ENCODE measurements around the gene CTDP1. TPM values are rescaled to one million over a fixed set of nuclear protein-coding genes. Genes with fewer than 3 reads are reported as not detected.

CTDP1 gene
- total RNA-seq, 1 experiment from 2014 or later, result 24.9 TPM

GRCh38 chr18:79702906-79703305, 23.3 kb downstream of the CTDP1 start:
- Histone ChIP-seq H2AFZ (ENCODE audit: low read depth, low read length, poor library complexity, severe bottlenecking) (no peak overlapping the region), H3K4me1 (ENCODE audit: control insufficient read depth in 1 of 2, insufficient read depth in 2 of 2, low read length in 2 of 2) (no peaks in the 10 kb centered on the region), H3K4me3 (replicated peaks in 1 of 2; ENCODE audit: low read depth in 1 of 2, low read length in 2 of 2) (no peak overlapping the region), H3K27ac (ENCODE audit: low read depth, low read length) (no peak overlapping the region), H3K4me2 (ENCODE audit: low read length) (no peak overlapping the region), H3K9ac (ENCODE audit: low read length) (no peak overlapping the region), H3K27me3 (ENCODE audit: insufficient read depth, low read length) (no peaks in the 10 kb centered on the region), H3K36me3 (ENCODE audit: control insufficient read depth in 1 of 2, insufficient read depth in 2 of 2, low read length in 2 of 2) (peaks cover 17 to 31% of the 10 kb centered on the region in 2 experiments; a peak in 3 of 4 replicates), H3K9me3 (ENCODE audit: control insufficient read depth in 1 of 2, insufficient read depth in 1 of 2, low read depth in 1 of 2, low read length in 2 of 2) (no peaks in the 10 kb centered on the region), H3K9me2 (ENCODE audit: insufficient read depth) (no peaks in the 10 kb centered on the region), H3K79me2 (ENCODE audit: insufficient read depth, low read length) (peaks cover 21% of the 10 kb centered on the region), H4K20me1 (ENCODE audit: insufficient read depth) (no peaks in the 10 kb centered on the region)
- DNase-seq (ENCODE audit: low read depth, low spot score) (no peak), ATAC-seq (no peak)
- intact Hi-C loops (cut with micrococcal nuclease), result no loop called here
- BruUV-seq (replicated peaks), result no TSS peak
- TF ChIP-seq CBX3 (IDR thresholded peaks at IDR 0.05; ENCODE audit: low read depth), result no peak
- no peak for TF ChIP-seq POLR2AphosphoS5 (IDR thresholded peaks at IDR 0.05; ENCODE audit: low read depth, low read length)
- no peak for TF ChIP-seq SIN3A (IDR thresholded peaks at IDR 0.05; ENCODE audit: low read depth)
- CTCF ChIA-PET, result no interaction called here
- POLR2A ChIA-PET, result no interaction called here
- RAD21 ChIA-PET (ENCODE audit: low non-redundant PET in 1 of 2, low total read pairs in 2 of 2, uncharacterized antibody in 2 of 2, unreplicated experiment in 2 of 2), result no interaction called here

GRCh38 chr18:79704631-79705030, 25.0 kb downstream of the CTDP1 start:
- TF ChIP-seq ZNF274 (IDR thresholded peaks at IDR 0.05; ENCODE audit: low read depth, low read length) (no peak), POLR2A (IDR thresholded peaks at IDR 0.05; ENCODE audit: borderline replicate concordance, extremely low read depth, insufficient read depth, insufficient read length) (no peak)
- Histone ChIP-seq H3K27me3 (ENCODE audit: insufficient read depth, low read length) (no peaks in the 10 kb centered on the region), H3K79me2 (ENCODE audit: insufficient read depth, low read length) (peaks cover 20% of the 10 kb centered on the region), H2AFZ (ENCODE audit: low read depth, low read length, poor library complexity, severe bottlenecking) (no peak overlapping the region), H3K4me1 (ENCODE audit: control insufficient read depth in 1 of 2, insufficient read depth in 2 of 2, low read length in 2 of 2) (no peaks in the 10 kb centered on the region), H3K9ac (ENCODE audit: low read length) (no peak overlapping the region), H3K9me2 (ENCODE audit: insufficient read depth) (no peaks in the 10 kb centered on the region), H3K4me3 (replicated peaks in 1 of 2; ENCODE audit: low read depth in 1 of 2, low read length in 2 of 2) (no peak overlapping the region), H3K27ac (ENCODE audit: low read depth, low read length) (no peak overlapping the region), H3K36me3 (ENCODE audit: control insufficient read depth in 1 of 2, insufficient read depth in 2 of 2, low read length in 2 of 2) (peaks cover 9 to 26% of the 10 kb centered on the region in 2 experiments; a peak in 3 of 4 replicates), H4K20me1 (ENCODE audit: insufficient read depth) (no peaks in the 10 kb centered on the region), H3K9me3 (ENCODE audit: control insufficient read depth in 1 of 2, insufficient read depth in 1 of 2, low read depth in 1 of 2, low read length in 2 of 2) (no peaks in the 10 kb centered on the region), H3K4me2 (ENCODE audit: low read length) (no peak overlapping the region)
- intact Hi-C loops (cut with micrococcal nuclease), result no loop called here
- DNase-seq (ENCODE audit: low read depth, low spot score) (no peak), ATAC-seq (no peak)
- CTCF ChIA-PET, result no interaction called here
- BruUV-seq (replicated peaks), result no TSS peak
- RAD21 ChIA-PET (ENCODE audit: low non-redundant PET in 1 of 2, low total read pairs in 2 of 2, uncharacterized antibody in 2 of 2, unreplicated experiment in 2 of 2), result no interaction called here
- POLR2A ChIA-PET, result no interaction called here
